Body of pancreas (tissue), 4 donors: ENCODE results near the gene SNRK. TPM values are rescaled to one million over a fixed set of nuclear protein-coding genes. Genes with fewer than 3 reads are reported as not detected.

Source experiments
- ATAC-seq: fragments of 150-250 bp; one replicate; pipeline ENCODE4 v1.9.1; 2016
- DNase-seq, 4 donors: peaks; one replicate each; pipeline ENCODE4 v3.0.0-alpha.2; 2019
- H3K27ac ChIP-seq, 4 donors: fragments of 200-600 bp; sonication (generic); 1 replicate in 3 of 4; 2 replicates in 1 of 4; pipeline versions ENCODE4 v1.5.1 to v1.6.1; 2016 to 2019; ENCODE audit warnings: mild to moderate bottlenecking in 1 of 4, mixed read lengths in 1 of 4, moderate library complexity in 1 of 4
- H3K27me3 ChIP-seq, 2 donors: fragments of 200-600 bp; sonication (generic); one replicate each; pipeline ENCODE4 v1.6.0; 2016; ENCODE audit warnings: mild to moderate bottlenecking in 1 of 2
- H3K36me3 ChIP-seq, 2 donors: fragments of 200-600 bp; sonication (generic); replicated peaks in 1 of 2; 2 replicates each; pipeline ENCODE4 v1.5.1; 2016; ENCODE audit warnings: low read depth in 2 of 2; ENCODE audit not compliant: insufficient read depth in 1 of 2
- H3K4me1 ChIP-seq: fragments of 200-600 bp; sonication (generic); one replicate; pipeline ENCODE4 v1.6.0; 2016
- H3K4me3 ChIP-seq, 2 donors: fragments of 200-600 bp; sonication (generic); 1 replicate in 1 of 2; 2 replicates in 1 of 2; pipeline ENCODE4 v1.5.1; 2016 to 2019
- H3K9me3 ChIP-seq, 3 donors: fragments of 200-600 bp; sonication (generic); 1 replicate in 2 of 3; 2 replicates in 1 of 3; pipeline ENCODE4 v1.5.1; 2016
- CTCF ChIP-seq, 7 experiments: fragments of 450-650 bp in 4 of 7; fragments of 200-600 bp in 3 of 7; sonication (generic) in 3 of 7; IDR thresholded peaks; one replicate each; pipeline ENCODE4 v1.5.1; 2016 to 2019; ENCODE audit warnings: antibody characterized with exemption in 7 of 7
- POLR2A ChIP-seq, 3 donors: fragments of 450-650 bp; IDR thresholded peaks; one replicate each; pipeline ENCODE4 v1.6.1; 2016; ENCODE audit warnings: antibody characterized with exemption in 3 of 3, mild to moderate bottlenecking in 2 of 3
- WGBS, 2 donors: methylation state at CpG; one replicate each; pipeline ENCODE4 v1.1.5; 2017; 5-methylcytosine and 5-hydroxymethylcytosine counted together
- intact Hi-C: fragments of 100-400 bp; cut with DNase I; formaldehyde crosslinking; loops from one replicate; pipeline ENCODE4 v1.15.1; 2023
- total RNA-seq, 2 donors: library from RNA; depleted of rRNA; stranded (reverse); fragments of >200 nt; gene quantifications; one replicate each; pipeline ENCODE4 v1.1.0, GENCODE V29; 2016

SNRK gene
- total RNA-seq, 2 donors from 2014 or later: 22.4 to 25.7 TPM

DNA sequence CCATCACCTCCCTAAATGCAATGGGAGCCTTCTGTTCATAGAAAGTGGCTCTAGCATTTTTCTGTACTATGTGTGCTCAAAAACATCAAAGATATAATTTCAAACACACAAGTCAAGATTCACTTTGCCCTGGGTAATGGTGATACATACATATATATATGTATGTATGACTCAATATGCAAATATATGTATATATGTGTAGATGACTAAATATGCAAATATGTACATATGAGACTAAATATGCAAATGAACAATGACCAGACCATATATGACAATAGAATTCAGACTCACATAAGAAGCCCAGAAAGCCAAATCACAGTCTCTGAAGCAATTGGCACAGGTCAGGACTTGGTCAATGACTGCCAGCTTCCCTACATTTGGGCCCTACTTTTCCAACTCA, 36.9 kb upstream of the SNRK start:
- intact Hi-C loops: no loop called here
- H3K4me3 ChIP-seq: no peak overlapping the region
- H3K27me3 ChIP-seq: no peaks in the 10 kb centered on the region
- peaks cover 4% of the 10 kb centered on the region for H3K4me1 ChIP-seq
- no peak overlapping the region for H3K27ac ChIP-seq
- no peaks in the 10 kb centered on the region for H3K9me3 ChIP-seq
- ATAC-seq (no peak), DNase-seq (no peak)
- H3K36me3 ChIP-seq: no peaks in the 10 kb centered on the region
- TF ChIP-seq CTCF (IDR thresholded peaks at IDR 0.05) (no peak), POLR2A (IDR thresholded peaks at IDR 0.05) (no peak)

- no peak overlapping the region for H3K27ac ChIP-seq
Measured at GRCh38 chr3:43253294-43253693, 33.0 kb upstream of the SNRK start.

GRCh38 chr3:43254125-43254524, 32.2 kb upstream of the SNRK start:
- intact Hi-C loops: no loop called here
- Histone ChIP-seq H3K27me3 (no peaks in the 10 kb centered on the region), H3K36me3 (no peaks in the 10 kb centered on the region), H3K4me1 (no peaks in the 10 kb centered on the region), H3K4me3 (no peak overlapping the region), H3K9me3 (no peaks in the 10 kb centered on the region), H3K27ac (no peak overlapping the region)
- TF ChIP-seq CTCF (IDR thresholded peaks at IDR 0.05) (no peak), POLR2A (IDR thresholded peaks at IDR 0.05) (no peak)
- WGBS, 2 donors: 100% methylated on average over 1 of the region's 1 CpG
- DNase-seq (no peak), ATAC-seq (no peak)

More at GRCh38 chr3:43253294-43253693, 33.0 kb upstream of the SNRK start:
- TF ChIP-seq POLR2A (IDR thresholded peaks at IDR 0.05): no peak
- TF ChIP-seq CTCF (IDR thresholded peaks at IDR 0.05): no peak
- 65 to 84% methylated on average over 4 of the region's 4 CpGs for WGBS, 2 donors
- Histone ChIP-seq H3K4me3 (no peak overlapping the region), H3K9me3 (no peaks in the 10 kb centered on the region), H3K36me3 (no peaks in the 10 kb centered on the region), H3K4me1 (no peaks in the 10 kb centered on the region), H3K27me3 (no peaks in the 10 kb centered on the region)
- ATAC-seq: no peak
- DNase-seq: no peak
- intact Hi-C loops: no loop called here

DNA sequence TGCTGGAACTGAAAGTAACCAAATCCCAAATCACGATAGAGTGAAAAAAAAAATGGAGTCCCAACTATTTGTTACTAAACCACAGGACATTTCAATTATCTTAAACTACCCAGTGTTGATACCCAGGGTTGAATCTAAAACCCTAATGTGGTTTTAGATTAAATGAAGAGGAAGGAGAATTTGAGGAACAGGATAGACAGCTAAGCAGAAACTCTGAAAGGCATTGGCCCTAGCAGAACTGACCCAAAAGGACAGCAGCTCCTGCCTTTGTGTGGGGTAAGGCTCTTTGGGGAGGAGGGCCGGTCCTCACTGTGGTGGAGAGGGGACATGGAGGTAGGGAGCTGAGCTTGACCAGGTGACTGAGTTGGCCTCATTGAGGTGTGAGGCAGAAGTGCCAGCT, 30.7 kb upstream of the SNRK start:
- Histone ChIP-seq H3K9me3 (no peaks in the 10 kb centered on the region), H3K36me3 (no peaks in the 10 kb centered on the region), H3K27me3 (no peaks in the 10 kb centered on the region), H3K4me3 (no peak overlapping the region), H3K27ac (no peak overlapping the region), H3K4me1 (no peaks in the 10 kb centered on the region)
- intact Hi-C loops: no loop called here
- DNase-seq: no peak
- 70 to 86% methylated on average over 2 of the region's 2 CpGs for WGBS, 2 donors
- no peak for ATAC-seq
- TF ChIP-seq POLR2A (IDR thresholded peaks at IDR 0.05): no peak
- no peak for TF ChIP-seq CTCF (IDR thresholded peaks at IDR 0.05)

DNA sequence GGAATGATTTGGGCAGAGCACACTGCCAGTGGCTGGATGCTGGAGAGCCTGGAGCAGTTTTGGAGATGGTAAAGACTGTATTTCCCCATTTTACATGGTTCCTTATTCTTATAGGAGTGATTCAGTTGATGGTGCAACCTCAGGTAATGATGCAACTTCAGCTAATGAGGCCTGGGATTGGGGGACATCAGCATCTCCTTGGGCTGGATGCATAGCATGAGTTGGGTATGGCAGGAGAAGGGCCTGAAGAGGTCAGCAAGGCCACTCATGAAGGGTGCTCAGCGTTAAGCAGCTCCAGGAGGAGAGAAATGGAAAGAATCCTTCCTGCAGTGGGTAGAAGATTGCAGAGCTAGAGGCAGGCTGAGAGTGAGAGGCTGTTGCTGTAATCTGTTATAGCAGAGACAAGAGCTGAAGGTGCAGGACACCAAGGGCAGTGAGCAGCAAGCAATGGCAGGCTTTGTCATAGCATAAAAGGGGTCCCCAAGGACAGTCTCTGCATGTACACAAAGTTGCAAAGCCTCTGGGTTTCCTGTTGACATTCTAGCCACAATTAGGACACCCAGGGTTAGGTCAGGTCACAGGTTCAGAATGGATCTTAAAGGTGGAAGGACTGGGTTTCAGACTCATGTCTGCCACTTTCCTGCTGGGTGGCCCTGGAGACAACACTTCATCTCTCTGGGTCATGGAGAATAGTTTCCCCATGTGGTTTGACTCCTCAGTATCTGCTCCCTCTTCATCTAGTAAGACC, 29.5 kb upstream of the SNRK start:
- peak in 1 of 4 donors; percentile 44 for DNase-seq
- ATAC-seq: no peak
- TF ChIP-seq POLR2A (IDR thresholded peaks at IDR 0.05) (no peak), CTCF (IDR thresholded peaks at IDR 0.05) (no peak)
- Histone ChIP-seq H3K9me3 (no peaks in the 10 kb centered on the region), H3K4me1 (no peaks in the 10 kb centered on the region), H3K4me3 (no peak overlapping the region), H3K36me3 (no peaks in the 10 kb centered on the region), H3K27me3 (no peaks in the 10 kb centered on the region), H3K27ac (no peak overlapping the region)
- intact Hi-C loops: no loop called here
- 77 to 83% methylated on average over 1 of the region's 1 CpG for WGBS, 2 donors
